Measurements from ENCODE around the gene RPLP2.

The RPLP2 gene

GRCh38 chr11:802018-802617 is 7.6 kb upstream of the RPLP2 start:
- Histone ChIP-seq H3K27ac (ENCODE audit: low read length) (no peak overlapping the region), H3K4me3 (ENCODE audit: low read depth in 1 of 2, low read length in 2 of 2) (no peak overlapping the region), H3K4me2 (ENCODE audit: insufficient read depth, low read length) (peak overlapping the region; percentile 93; the same call in 1 of the 2 replicates), H3K9ac (ENCODE audit: low read depth, low read length) (no peak overlapping the region; the same call in 1 of the 2 replicates), H3K36me3 (ENCODE audit: insufficient read depth, low read length) (peaks cover 53% of the 10 kb centered on the region), H2AFZ (ENCODE audit: low read depth, low read length) (no peak overlapping the region), H3K79me2 (ENCODE audit: insufficient read depth, low read length) (peaks cover 39% of the 10 kb centered on the region), H3K4me1 (ENCODE audit: insufficient read depth, low read length) (peaks cover 56% of the 10 kb centered on the region), H3K9me3 (ENCODE audit: insufficient read depth, low read length, severe bottlenecking) (no peaks in the 10 kb centered on the region), H3K27me3 (ENCODE audit: insufficient read depth, low read length, poor library complexity) (no peaks in the 10 kb centered on the region), H4K20me1 (ENCODE audit: insufficient read depth, low read length) (peaks cover 47% of the 10 kb centered on the region)
- DNase-seq (no peak), ATAC-seq (ENCODE audit: insufficient read depth, low read depth) (no peak)
- TF ChIP-seq CTCF (IDR thresholded peaks at IDR 0.05; ENCODE audit: borderline replicate concordance, extremely low read depth, low read length, poor library complexity, severe bottlenecking) (no peak), EZH2 (IDR thresholded peaks at IDR 0.05; ENCODE audit: borderline replicate concordance, low read depth, low read length, severe bottlenecking) (no peak)

- H3K4me3 ChIP-seq (ENCODE audit: low read depth in 1 of 2, low read length in 2 of 2): peak overlapping the region in 1 of 2 experiments; percentile 65; a peak in 2 of 4 replicates
- no peak overlapping the region for H2AFZ ChIP-seq (ENCODE audit: low read depth, low read length)
- ATAC-seq (ENCODE audit: insufficient read depth, low read depth) (no peak), DNase-seq (no peak)
- peak overlapping the region; percentile 93 for H3K4me2 ChIP-seq (ENCODE audit: insufficient read depth, low read length)
- H3K36me3 ChIP-seq (ENCODE audit: insufficient read depth, low read length): peaks cover 53% of the 10 kb centered on the region
- TF ChIP-seq EZH2 (IDR thresholded peaks at IDR 0.05; ENCODE audit: borderline replicate concordance, low read depth, low read length, severe bottlenecking) (no peak), CTCF (IDR thresholded peaks at IDR 0.05; ENCODE audit: borderline replicate concordance, extremely low read depth, low read length, poor library complexity, severe bottlenecking) (no peak)
- H3K27me3 ChIP-seq (ENCODE audit: insufficient read depth, low read length, poor library complexity): no peaks in the 10 kb centered on the region
- H3K4me1 ChIP-seq (ENCODE audit: insufficient read depth, low read length): peaks cover 54% of the 10 kb centered on the region
- peak overlapping the region; percentile 85 for H3K9ac ChIP-seq (ENCODE audit: low read depth, low read length)
- H3K79me2 ChIP-seq (ENCODE audit: insufficient read depth, low read length): peaks cover 41% of the 10 kb centered on the region
- peak overlapping the region; percentile 21; the same call in 1 of the 2 replicates for H3K27ac ChIP-seq (ENCODE audit: low read length)
- peaks cover 47% of the 10 kb centered on the region for H4K20me1 ChIP-seq (ENCODE audit: insufficient read depth, low read length)
- no peaks in the 10 kb centered on the region for H3K9me3 ChIP-seq (ENCODE audit: insufficient read depth, low read length, severe bottlenecking)
Observed at GRCh38 chr11:802693-803466, 6.9 kb upstream of the RPLP2 start.

GRCh38 chr11:803467-803742 is 6.4 kb upstream of the RPLP2 start:
- Histone ChIP-seq H2AFZ (ENCODE audit: low read depth, low read length) (no peak overlapping the region), H4K20me1 (ENCODE audit: insufficient read depth, low read length) (peaks cover 45% of the 10 kb centered on the region), H3K79me2 (ENCODE audit: insufficient read depth, low read length) (peaks cover 46% of the 10 kb centered on the region), H3K27ac (ENCODE audit: low read length) (peak overlapping the region; percentile 69; the same call in 1 of the 2 replicates), H3K4me3 (ENCODE audit: low read depth in 1 of 2, low read length in 2 of 2) (peak overlapping the region; percentile 55 to 65; a peak in 3 of 4 replicates), H3K4me2 (ENCODE audit: insufficient read depth, low read length) (peak overlapping the region; percentile 93), H3K36me3 (ENCODE audit: insufficient read depth, low read length) (peaks cover 53% of the 10 kb centered on the region), H3K27me3 (ENCODE audit: insufficient read depth, low read length, poor library complexity) (no peaks in the 10 kb centered on the region), H3K4me1 (ENCODE audit: insufficient read depth, low read length) (peaks cover 55% of the 10 kb centered on the region), H3K9me3 (ENCODE audit: insufficient read depth, low read length, severe bottlenecking) (no peaks in the 10 kb centered on the region), H3K9ac (ENCODE audit: low read depth, low read length) (peak overlapping the region; percentile 85)
- DNase-seq (no peak), ATAC-seq (ENCODE audit: insufficient read depth, low read depth) (no peak)
- TF ChIP-seq CTCF (IDR thresholded peaks at IDR 0.05; ENCODE audit: borderline replicate concordance, extremely low read depth, low read length, poor library complexity, severe bottlenecking) (no peak), EZH2 (IDR thresholded peaks at IDR 0.05; ENCODE audit: borderline replicate concordance, low read depth, low read length, severe bottlenecking) (no peak)

Data from DND-41 (cell line).